ENCODE measurements around the gene IFITM1. TPM values are rescaled to one million over a fixed set of nuclear protein-coding genes. Genes with fewer than 3 reads are reported as not detected.

Gene IFITM1
- total and polyA plus RNA-seq, 9 of the 15 experiments (the other 6 are each of a cell fraction or from before 2014, with no cell fraction given): 691 to 5,579 (median 974) TPM

Small RNA genes lying within 50 kb of the gene (small RNA-seq; reads per million reads assigned to genes)
- gene AC136475.6: not detected

Other genes with a start within 250 kb of the IFITM1 start
Only the 7 nearest of the 20 such genes appear.
- gene PSMD13, start 77.1 kb upstream of the IFITM1 start, total RNA-seq (2014; rRNA removed): 279 and 309 TPM in 2 replicates
- 199 and 209 TPM in 2 replicates for gene PSMD13, start 77.1 kb upstream of the IFITM1 start, total RNA-seq (2014; rRNA removed; fragmentation: Illumina TruSeq; extraction: Trizol)
- gene PSMD13, start 77.1 kb upstream of the IFITM1 start, total RNA-seq (2015; rRNA removed; fragmentation: Illumina TruSeq; extraction: Trizol): 176 and 185 TPM in 2 replicates
- gene PSMD13, start 77.1 kb upstream of the IFITM1 start, total RNA-seq (2021): 236 and 254 TPM in 2 replicates
- gene PSMD13, start 77.1 kb upstream of the IFITM1 start, polyA plus RNA-seq (2011; rRNA removed): 225 and 267 TPM in 2 replicates
- 225 and 237 TPM in 2 replicates for gene PSMD13, start 77.1 kb upstream of the IFITM1 start, polyA plus RNA-seq (2014; fragmentation: Illumina TruSeq; extraction: Trizol)
- gene PSMD13, start 77.1 kb upstream of the IFITM1 start, polyA plus RNA-seq (2014; fragmentation: Nextera tagmentation; extraction: Ambion mirVana): 100 to 1,000 TPM; 370 to 383 TPM
- 292 and 304 TPM in 2 replicates for gene PSMD13, start 77.1 kb upstream of the IFITM1 start, polyA plus RNA-seq (2014; rRNA removed)
- gene NLRP6, start 35.6 kb upstream of the IFITM1 start, total RNA-seq (2014; rRNA removed): 0.08 and 0.14 TPM in 2 replicates
- not detected in 2 replicates for gene NLRP6, start 35.6 kb upstream of the IFITM1 start, total RNA-seq (2014; rRNA removed; fragmentation: Illumina TruSeq; extraction: Trizol)
- gene NLRP6, start 35.6 kb upstream of the IFITM1 start, total RNA-seq (2015; rRNA removed; fragmentation: Illumina TruSeq; extraction: Trizol): not detected in 2 replicates
- gene NLRP6, start 35.6 kb upstream of the IFITM1 start, total RNA-seq (2021): 0.18 TPM in 1 of 2 replicates, not detected in the other
- 0.03 TPM in 1 of 2 replicates, not detected in the other for gene NLRP6, start 35.6 kb upstream of the IFITM1 start, polyA plus RNA-seq (2011; rRNA removed)
- gene NLRP6, start 35.6 kb upstream of the IFITM1 start, polyA plus RNA-seq (2014; fragmentation: Illumina TruSeq; extraction: Trizol): not detected in 2 replicates
- not detected for gene NLRP6, start 35.6 kb upstream of the IFITM1 start, polyA plus RNA-seq (2014; fragmentation: Nextera tagmentation; extraction: Ambion mirVana)
- gene NLRP6, start 35.6 kb upstream of the IFITM1 start, polyA plus RNA-seq (2014; rRNA removed): 0.15 and 0.16 TPM in 2 replicates
- gene PGGHG, start 24.9 kb upstream of the IFITM1 start, total RNA-seq (2014; rRNA removed): 25.7 and 34.3 TPM in 2 replicates
- gene PGGHG, start 24.9 kb upstream of the IFITM1 start, total RNA-seq (2014; rRNA removed; fragmentation: Illumina TruSeq; extraction: Trizol): 3.3 and 5.1 TPM in 2 replicates
- 13.8 and 15.2 TPM in 2 replicates for gene PGGHG, start 24.9 kb upstream of the IFITM1 start, total RNA-seq (2015; rRNA removed; fragmentation: Illumina TruSeq; extraction: Trizol)
- 55.9 and 73.1 TPM in 2 replicates for gene PGGHG, start 24.9 kb upstream of the IFITM1 start, total RNA-seq (2021)
- 18.1 and 48.0 TPM in 2 replicates for gene PGGHG, start 24.9 kb upstream of the IFITM1 start, polyA plus RNA-seq (2011; rRNA removed)
- 18.3 and 23.2 TPM in 2 replicates for gene PGGHG, start 24.9 kb upstream of the IFITM1 start, polyA plus RNA-seq (2014; fragmentation: Illumina TruSeq; extraction: Trizol)
- gene PGGHG, start 24.9 kb upstream of the IFITM1 start, polyA plus RNA-seq (2014; fragmentation: Nextera tagmentation; extraction: Ambion mirVana): under 1 TPM; 0.38 to 0.84 TPM
- gene PGGHG, start 24.9 kb upstream of the IFITM1 start, polyA plus RNA-seq (2014; rRNA removed): 74.2 and 85.1 TPM in 2 replicates
- not detected in 2 replicates for gene IFITM5, start 14.5 kb upstream of the IFITM1 start, total RNA-seq (2014; rRNA removed)
- gene IFITM5, start 14.5 kb upstream of the IFITM1 start, total RNA-seq (2014; rRNA removed; fragmentation: Illumina TruSeq; extraction: Trizol): not detected in 2 replicates
- gene IFITM5, start 14.5 kb upstream of the IFITM1 start, total RNA-seq (2015; rRNA removed; fragmentation: Illumina TruSeq; extraction: Trizol): not detected in 2 replicates
- gene IFITM5, start 14.5 kb upstream of the IFITM1 start, total RNA-seq (2021): not detected in 2 replicates
- not detected in 2 replicates for gene IFITM5, start 14.5 kb upstream of the IFITM1 start, polyA plus RNA-seq (2011; rRNA removed)
- not detected in 2 replicates for gene IFITM5, start 14.5 kb upstream of the IFITM1 start, polyA plus RNA-seq (2014; fragmentation: Illumina TruSeq; extraction: Trizol)
- gene IFITM5, start 14.5 kb upstream of the IFITM1 start, polyA plus RNA-seq (2014; fragmentation: Nextera tagmentation; extraction: Ambion mirVana): not detected
- 0.19 TPM in 1 of 2 replicates, not detected in the other for gene IFITM5, start 14.5 kb upstream of the IFITM1 start, polyA plus RNA-seq (2014; rRNA removed)
- 52.8 and 187 TPM in 2 replicates for gene IFITM2, start 6.2 kb upstream of the IFITM1 start, total RNA-seq (2014; rRNA removed)
- gene IFITM2, start 6.2 kb upstream of the IFITM1 start, total RNA-seq (2014; rRNA removed; fragmentation: Illumina TruSeq; extraction: Trizol): 137 and 145 TPM in 2 replicates
- 290 and 356 TPM in 2 replicates for gene IFITM2, start 6.2 kb upstream of the IFITM1 start, total RNA-seq (2015; rRNA removed; fragmentation: Illumina TruSeq; extraction: Trizol)
- gene IFITM2, start 6.2 kb upstream of the IFITM1 start, total RNA-seq (2021): 693 and 698 TPM in 2 replicates
- 205 and 655 TPM in 2 replicates for gene IFITM2, start 6.2 kb upstream of the IFITM1 start, polyA plus RNA-seq (2011; rRNA removed)
- 472 and 547 TPM in 2 replicates for gene IFITM2, start 6.2 kb upstream of the IFITM1 start, polyA plus RNA-seq (2014; fragmentation: Illumina TruSeq; extraction: Trizol)
- gene IFITM2, start 6.2 kb upstream of the IFITM1 start, polyA plus RNA-seq (2014; fragmentation: Nextera tagmentation; extraction: Ambion mirVana): 1,000 to 10,000 TPM; 3,629 to 4,872 TPM
- 255 and 328 TPM in 2 replicates for gene IFITM2, start 6.2 kb upstream of the IFITM1 start, polyA plus RNA-seq (2014; rRNA removed)
- 49.6 and 70.6 TPM in 2 replicates for gene IFITM3, start 6.8 kb downstream of the IFITM1 start, total RNA-seq (2014; rRNA removed)
- gene IFITM3, start 6.8 kb downstream of the IFITM1 start, total RNA-seq (2014; rRNA removed; fragmentation: Illumina TruSeq; extraction: Trizol): 41.0 and 51.5 TPM in 2 replicates
- 155 and 161 TPM in 2 replicates for gene IFITM3, start 6.8 kb downstream of the IFITM1 start, total RNA-seq (2015; rRNA removed; fragmentation: Illumina TruSeq; extraction: Trizol)
- 163 and 164 TPM in 2 replicates for gene IFITM3, start 6.8 kb downstream of the IFITM1 start, total RNA-seq (2021)
- gene IFITM3, start 6.8 kb downstream of the IFITM1 start, polyA plus RNA-seq (2011; rRNA removed): 22.7 and 77.6 TPM in 2 replicates
- gene IFITM3, start 6.8 kb downstream of the IFITM1 start, polyA plus RNA-seq (2014; fragmentation: Illumina TruSeq; extraction: Trizol): 242 and 297 TPM in 2 replicates
- 100 to 1,000 TPM; 452 to 461 TPM for gene IFITM3, start 6.8 kb downstream of the IFITM1 start, polyA plus RNA-seq (2014; fragmentation: Nextera tagmentation; extraction: Ambion mirVana)
- 77.7 and 150 TPM in 2 replicates for gene IFITM3, start 6.8 kb downstream of the IFITM1 start, polyA plus RNA-seq (2014; rRNA removed)
- 22.7 and 26.2 TPM in 2 replicates for gene B4GALNT4, start 55.5 kb downstream of the IFITM1 start, total RNA-seq (2014; rRNA removed)
- 2.1 and 2.5 TPM in 2 replicates for gene B4GALNT4, start 55.5 kb downstream of the IFITM1 start, total RNA-seq (2014; rRNA removed; fragmentation: Illumina TruSeq; extraction: Trizol)
- 7.6 and 9.7 TPM in 2 replicates for gene B4GALNT4, start 55.5 kb downstream of the IFITM1 start, total RNA-seq (2015; rRNA removed; fragmentation: Illumina TruSeq; extraction: Trizol)
- gene B4GALNT4, start 55.5 kb downstream of the IFITM1 start, total RNA-seq (2021): 33.6 and 37.1 TPM in 2 replicates
- 14.0 and 22.7 TPM in 2 replicates for gene B4GALNT4, start 55.5 kb downstream of the IFITM1 start, polyA plus RNA-seq (2011; rRNA removed)
- 4.5 and 10.9 TPM in 2 replicates for gene B4GALNT4, start 55.5 kb downstream of the IFITM1 start, polyA plus RNA-seq (2014; fragmentation: Illumina TruSeq; extraction: Trizol)
- gene B4GALNT4, start 55.5 kb downstream of the IFITM1 start, polyA plus RNA-seq (2014; fragmentation: Nextera tagmentation; extraction: Ambion mirVana): under 1 TPM in 1 of 2 experiments, not detected in 1; 0.20 TPM
- 30.0 and 32.0 TPM in 2 replicates for gene B4GALNT4, start 55.5 kb downstream of the IFITM1 start, polyA plus RNA-seq (2014; rRNA removed)

All from K562 (cell line).